ENCODE results near the gene C6orf118.

DNA sequence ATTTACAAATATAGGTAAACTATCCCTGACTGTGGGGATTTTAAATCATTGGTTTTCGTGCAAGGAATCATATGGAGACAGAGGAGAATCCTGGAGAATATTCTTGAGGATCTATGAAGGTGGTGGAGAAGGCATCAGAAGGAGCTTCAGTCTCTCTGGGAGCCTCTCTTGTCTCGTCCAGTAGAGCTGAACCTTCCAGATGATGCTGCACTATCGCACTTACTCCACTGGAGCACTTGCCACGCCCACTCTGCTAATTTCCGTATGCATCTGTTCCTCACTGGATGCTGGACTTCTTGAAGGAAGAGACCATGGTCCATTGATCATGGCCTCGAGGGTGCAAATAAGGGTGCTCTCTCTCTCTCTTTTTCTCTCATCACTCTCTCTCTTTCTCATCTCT is 36.8 kb downstream of the C6orf118 start:
- TF ChIP-seq CTCF (IDR thresholded peaks at IDR 0.05) (no peak), POLR2A (IDR thresholded peaks at IDR 0.05) (no peak)

All from uterus (tissue), 2 donors.